GM23338 (cell line): ENCODE data around the gene UQCR11. TPM values are rescaled to one million over a fixed set of nuclear protein-coding genes. Genes with fewer than 3 reads are reported as not detected.

Source experiments
- ATAC-seq: fragments of 200-7000 bp; cut with Tn5 transposase; 3 replicates; pipeline ENCODE4 v1.9.1; 2020
- DNase-seq: peaks from one replicate; pipeline ENCODE4 v3.0.0-alpha.2; 2015; ENCODE audit warnings: low spot score
- H2AFZ ChIP-seq: fragments of 200-600 bp; sonication (generic); 2 replicates; pipeline ENCODE4 v1.8.0; 2016; ENCODE audit warnings: antibody characterized with exemption, mild to moderate bottlenecking, moderate library complexity
- H3F3A ChIP-seq: fragments of 200-600 bp; sonication (generic); replicated peaks from 2 replicates; pipeline ENCODE4 v1.8.0; 2017; ENCODE audit warnings: antibody characterized with exemption, mixed run types, low read depth
- H3K27ac ChIP-seq: fragments of 200-600 bp; sonication (generic); 2 replicates; pipeline ENCODE4 v1.6.1; 2016; ENCODE audit warnings: low read depth
- H3K27me3 ChIP-seq: fragments of 200-600 bp; sonication (generic); 2 replicates; pipeline ENCODE4 v1.8.0; 2016; ENCODE audit warnings: mild to moderate bottlenecking, mixed run types, moderate library complexity; ENCODE audit not compliant: insufficient read depth
- H3K36me3 ChIP-seq: fragments of 200-600 bp; sonication (generic); 2 replicates; pipeline ENCODE4 v1.8.0; 2016; ENCODE audit warnings: mild to moderate bottlenecking; ENCODE audit not compliant: insufficient read depth
- H3K4me1 ChIP-seq: fragments of 200-600 bp; sonication (generic); 2 replicates; pipeline ENCODE4 v1.8.0; 2016; ENCODE audit warnings: mild to moderate bottlenecking, moderate library complexity; ENCODE audit not compliant: insufficient read depth
- H3K4me2 ChIP-seq: fragments of 200-600 bp; sonication (generic); 2 replicates; pipeline ENCODE4 v1.7.1; 2017; ENCODE audit warnings: mixed run types
- H3K4me3 ChIP-seq: fragments of 200-600 bp; sonication (generic); 2 replicates; pipeline ENCODE4 v1.6.1; 2016; ENCODE audit warnings: mixed run types
- H3K79me2 ChIP-seq: fragments of 200-600 bp; sonication (generic); replicated peaks from 2 replicates; pipeline ENCODE4 v1.8.0; 2017; ENCODE audit warnings: mild to moderate bottlenecking; ENCODE audit not compliant: insufficient read depth
- H3K9me2 ChIP-seq: fragments of 200-600 bp; sonication (generic); 2 replicates; pipeline ENCODE4 v1.8.0; 2017; ENCODE audit not compliant: insufficient read depth
- H4K20me1 ChIP-seq: fragments of 200-600 bp; sonication (generic); replicated peaks from 2 replicates; pipeline ENCODE4 v1.8.0; 2017; ENCODE audit warnings: mild to moderate bottlenecking; ENCODE audit not compliant: insufficient read depth
- H3K27ac Mint-ChIP-seq: 2 replicates; pipeline ENCODE4 v1.8.0; 2020; ENCODE audit warnings: inconsistent platforms, mild to moderate bottlenecking, moderate library complexity, mixed read lengths
- H3K27me3 Mint-ChIP-seq: 3 replicates; pipeline ENCODE4 v1.8.0; 2022; ENCODE audit warnings: low read depth, mild to moderate bottlenecking, moderate library complexity, mixed read lengths, inconsistent platforms; ENCODE audit not compliant: insufficient read depth, poor library complexity
- H3K36me3 Mint-ChIP-seq: 3 replicates; pipeline ENCODE4 v1.8.0; 2021; ENCODE audit warnings: low read depth, mild to moderate bottlenecking, inconsistent platforms, moderate library complexity, mixed read lengths
- H3K4me1 Mint-ChIP-seq: 3 replicates; pipeline ENCODE4 v1.8.0; 2020; ENCODE audit warnings: mild to moderate bottlenecking, inconsistent platforms, mixed read lengths
- H3K4me3 Mint-ChIP-seq: 3 replicates; pipeline ENCODE4 v1.8.0; 2021; ENCODE audit warnings: moderate library complexity, mild to moderate bottlenecking, inconsistent platforms, mixed read lengths
- H3K9me3 Mint-ChIP-seq: 3 replicates; pipeline ENCODE4 v1.8.0; 2020; ENCODE audit warnings: moderate library complexity, mild to moderate bottlenecking, inconsistent platforms, mixed read lengths
- CREB1 ChIP-seq: fragments of 250-450 bp; sonication (Bioruptor Pico); IDR thresholded peaks from 2 replicates; pipeline ENCODE4 v1.5.0; 2020; ENCODE audit warnings: low read depth, mild to moderate bottlenecking, moderate library complexity
- CTCF ChIP-seq, 2 experiments: fragments of 200-600 bp in 1 of 2; sonication (generic) in 1 of 2; conservative IDR thresholded peaks; 2 replicates each; pipeline versions ENCODE4 v1.5.1 to v1.6.1; 2016 to 2017; ENCODE audit warnings: antibody characterized with exemption in 2 of 2, low read depth in 2 of 2, mild to moderate bottlenecking in 2 of 2, moderate library complexity in 1 of 2
- ETS1 ChIP-seq: IDR thresholded peaks from 2 replicates; pipeline ENCODE4 v1.6.1; 2016; ENCODE audit warnings: antibody characterized with exemption
- EZH2 ChIP-seq: fragments of 200-600 bp; sonication (generic); IDR thresholded peaks from one replicate; pipeline ENCODE4 v1.8.0; 2017; ENCODE audit warnings: antibody characterized with exemption, mild to moderate bottlenecking, low read depth; ENCODE audit not compliant: unreplicated experiment
- EZH2phosphoT487 ChIP-seq: fragments of 200-600 bp; sonication (generic); IDR thresholded peaks from one replicate; pipeline ENCODE4 v1.8.1; 2018; ENCODE audit warnings: antibody characterized with exemption; ENCODE audit not compliant: unreplicated experiment
- JUNB ChIP-seq: IDR thresholded peaks from one replicate; pipeline ENCODE4 v1.6.1; 2016; ENCODE audit warnings: antibody characterized with exemption; ENCODE audit not compliant: unreplicated experiment
- NANOG ChIP-seq: IDR thresholded peaks from 2 replicates; pipeline ENCODE4 v1.6.1; 2016; ENCODE audit warnings: antibody characterized with exemption, borderline replicate concordance
- POLR2AphosphoS5 ChIP-seq: IDR thresholded peaks from 2 replicates; pipeline ENCODE4 v1.6.1; 2016; ENCODE audit warnings: antibody characterized with exemption, low read depth
- STAT1 ChIP-seq: IDR thresholded peaks from one replicate; pipeline ENCODE4 v1.6.1; 2016; ENCODE audit warnings: antibody characterized with exemption; ENCODE audit not compliant: unreplicated experiment
- ZNF114 ChIP-seq: fragments of 250-450 bp; sonication (Bioruptor Pico); IDR thresholded peaks from 2 replicates; pipeline ENCODE4 v1.5.0; 2020; ENCODE audit warnings: mild to moderate bottlenecking, moderate library complexity
- ZNF331 ChIP-seq: fragments of 250-450 bp; sonication (Bioruptor Pico); IDR thresholded peaks from 2 replicates; pipeline ENCODE4 v1.5.0; 2020; ENCODE audit warnings: low read depth, mild to moderate bottlenecking, moderate library complexity
- ZNF462 ChIP-seq: fragments of 250-450 bp; sonication (Bioruptor Pico); IDR thresholded peaks from 2 replicates; pipeline ENCODE4 v1.5.0; 2020; ENCODE audit warnings: mild to moderate bottlenecking, moderate library complexity
- polyA plus RNA-seq: library from polyadenylated mRNA; unstranded; fragments of >200 nt; fragmentation: Nextera tagmentation; extraction: Ambion mirVana; gene quantifications from 2 replicates; pipeline ENCODE4 v1.2.1, GENCODE V29; 2016
- total RNA-seq: library from RNA; depleted of rRNA; stranded (reverse); fragments of >200 nt; shearing (Covaris generic); gene quantifications from 2 replicates; pipeline ENCODE4 v1.2.3, GENCODE V29; 2014
- TF ChIP-seq, protein P1 (sequence below): IDR thresholded peaks from one replicate; pipeline ENCODE4 v1.6.1; 2018; ENCODE audit warnings: antibody characterized with exemption; ENCODE audit not compliant: unreplicated experiment

UQCR11 gene
- total and polyA plus RNA-seq, 2 experiments from 2014 or later, result 46.4 to 413 TPM

DNA sequence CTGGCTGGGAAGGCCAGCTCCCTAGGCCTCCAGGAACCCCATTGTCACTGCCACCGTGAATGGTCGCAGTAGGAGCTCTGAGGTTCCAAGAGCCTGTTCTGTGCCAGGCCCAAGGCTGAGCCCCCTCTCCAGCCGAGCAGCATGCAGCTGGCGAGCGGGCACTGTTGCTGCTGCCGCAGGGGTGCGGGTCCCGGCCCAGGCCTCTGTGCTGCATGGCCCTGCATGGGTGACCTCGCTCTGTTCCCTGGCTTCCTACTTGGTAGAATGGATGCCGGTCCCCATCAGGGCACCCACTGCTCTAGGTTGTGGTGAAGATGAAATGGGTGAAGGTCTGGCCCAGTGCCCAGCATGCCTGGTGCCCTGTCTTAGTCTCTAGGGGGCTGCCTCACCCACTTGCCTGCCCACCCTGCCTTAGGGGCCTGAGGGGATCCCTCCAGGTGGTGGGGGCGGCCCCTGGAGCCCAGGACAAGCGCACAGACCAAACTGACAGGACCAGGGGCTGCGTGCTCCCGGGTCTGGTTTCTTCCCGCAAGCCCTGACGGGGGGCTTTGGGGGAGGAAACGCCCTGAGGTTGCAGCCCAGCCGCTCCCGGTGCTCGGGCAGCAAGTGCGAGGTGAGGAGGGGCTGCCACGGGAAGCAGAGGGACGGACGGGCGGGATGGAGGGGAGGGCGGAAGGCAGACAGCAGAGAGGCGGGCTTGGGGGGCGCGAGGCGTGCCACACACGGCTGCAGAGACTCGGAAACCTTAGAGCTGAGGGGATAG lies 8.7 kb upstream of the UQCR11 start:
- DNase-seq, result no peak
- H3K79me2 ChIP-seq, result no peaks in the 10 kb centered on the region; the same call in 1 of the 2 replicates
- H3K4me3 ChIP-seq, result no peak overlapping the region
- H3K4me2 ChIP-seq, result no peak overlapping the region
- H3K27me3 ChIP-seq, result no peaks in the 10 kb centered on the region
- no peak overlapping the region for H3K4me3 Mint-ChIP-seq
- ATAC-seq, result no peak
- H3F3A ChIP-seq, result peaks cover 19% of the 10 kb centered on the region
- H2AFZ ChIP-seq, result no peak overlapping the region
- TF ChIP-seq EZH2 (no peak), JUNB (no peak), POLR2AphosphoS5 (no peak), ETS1 (no peak), NANOG (no peak), ZNF462 (CRISPR knock-in tag) (no peak), CTCF (conservative IDR thresholded peaks at IDR 0.05; ENCODE audit: low read depth in 2 of 2) (no peak), STAT1 (no peak), ZNF114 (CRISPR knock-in tag) (no peak), ZNF331 (no peak), CREB1 (CRISPR knock-in tag) (no peak), EZH2phosphoT487 (no peak)
- TF ChIP-seq, protein P1, sequence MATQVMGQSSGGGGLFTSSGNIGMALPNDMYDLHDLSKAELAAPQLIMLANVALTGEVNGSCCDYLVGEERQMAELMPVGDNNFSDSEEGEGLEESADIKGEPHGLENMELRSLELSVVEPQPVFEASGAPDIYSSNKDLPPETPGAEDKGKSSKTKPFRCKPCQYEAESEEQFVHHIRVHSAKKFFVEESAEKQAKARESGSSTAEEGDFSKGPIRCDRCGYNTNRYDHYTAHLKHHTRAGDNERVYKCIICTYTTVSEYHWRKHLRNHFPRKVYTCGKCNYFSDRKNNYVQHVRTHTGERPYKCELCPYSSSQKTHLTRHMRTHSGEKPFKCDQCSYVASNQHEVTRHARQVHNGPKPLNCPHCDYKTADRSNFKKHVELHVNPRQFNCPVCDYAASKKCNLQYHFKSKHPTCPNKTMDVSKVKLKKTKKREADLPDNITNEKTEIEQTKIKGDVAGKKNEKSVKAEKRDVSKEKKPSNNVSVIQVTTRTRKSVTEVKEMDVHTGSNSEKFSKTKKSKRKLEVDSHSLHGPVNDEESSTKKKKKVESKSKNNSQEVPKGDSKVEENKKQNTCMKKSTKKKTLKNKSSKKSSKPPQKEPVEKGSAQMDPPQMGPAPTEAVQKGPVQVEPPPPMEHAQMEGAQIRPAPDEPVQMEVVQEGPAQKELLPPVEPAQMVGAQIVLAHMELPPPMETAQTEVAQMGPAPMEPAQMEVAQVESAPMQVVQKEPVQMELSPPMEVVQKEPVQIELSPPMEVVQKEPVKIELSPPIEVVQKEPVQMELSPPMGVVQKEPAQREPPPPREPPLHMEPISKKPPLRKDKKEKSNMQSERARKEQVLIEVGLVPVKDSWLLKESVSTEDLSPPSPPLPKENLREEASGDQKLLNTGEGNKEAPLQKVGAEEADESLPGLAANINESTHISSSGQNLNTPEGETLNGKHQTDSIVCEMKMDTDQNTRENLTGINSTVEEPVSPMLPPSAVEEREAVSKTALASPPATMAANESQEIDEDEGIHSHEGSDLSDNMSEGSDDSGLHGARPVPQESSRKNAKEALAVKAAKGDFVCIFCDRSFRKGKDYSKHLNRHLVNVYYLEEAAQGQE, result no peak
- no peaks in the 10 kb centered on the region for H3K4me1 ChIP-seq
- H4K20me1 ChIP-seq, result peaks cover 16% of the 10 kb centered on the region
- H3K4me1 Mint-ChIP-seq, result peaks cover 8% of the 10 kb centered on the region; the same call in 2 of the 3 replicates
- peaks cover 3% of the 10 kb centered on the region; the same call in 1 of the 3 replicates for H3K9me3 Mint-ChIP-seq
- no peaks in the 10 kb centered on the region for H3K9me2 ChIP-seq
- H3K36me3 ChIP-seq, result peaks cover 21% of the 10 kb centered on the region
- H3K27ac ChIP-seq, result no peak overlapping the region
- H3K27me3 Mint-ChIP-seq, result peaks cover 27% of the 10 kb centered on the region
- peaks cover 89% of the 10 kb centered on the region for H3K36me3 Mint-ChIP-seq
- H3K27ac Mint-ChIP-seq, result no peak overlapping the region
